HG03565 (cell line): ENCODE data around the gene PRSS56.

Experiments
- ATAC-seq: cut with Tn5 transposase; IDR thresholded peaks from one replicate; pipeline ENCODE4 v1.9.1; 2021; ENCODE audit warnings: mild to moderate bottlenecking, moderate library complexity; ENCODE audit not compliant: unreplicated experiment

Gene PRSS56

DNA sequence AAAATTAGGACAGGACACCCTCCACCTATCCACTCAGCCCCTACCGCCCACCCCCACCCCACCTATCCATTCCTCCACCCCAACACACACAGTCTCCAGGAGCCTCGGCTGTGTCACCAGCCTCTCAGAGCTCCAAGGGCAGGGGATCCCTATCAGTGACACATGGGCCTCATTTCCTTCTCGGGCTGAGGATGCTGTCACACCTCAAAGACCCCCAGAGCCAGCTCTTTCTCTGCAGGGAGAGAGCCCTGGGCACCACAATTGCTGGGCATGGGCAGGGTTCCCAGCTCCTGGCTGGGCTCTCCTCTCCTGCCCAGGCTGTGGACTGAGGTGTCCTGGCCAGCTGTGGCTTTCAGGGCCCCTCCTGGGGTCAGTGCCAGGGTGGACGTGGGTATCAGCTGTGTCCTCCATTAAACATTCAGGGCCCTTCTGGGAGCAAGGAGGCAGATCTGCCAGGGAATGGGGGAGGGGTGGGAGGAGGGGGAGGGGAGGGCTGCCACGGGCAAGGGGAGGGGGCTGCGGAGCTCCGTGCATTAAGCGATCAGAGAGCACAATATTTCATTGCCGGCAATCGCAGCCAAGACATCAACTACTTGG lies 18.3 kb upstream of the PRSS56 start:
- no peak for ATAC-seq

DNA sequence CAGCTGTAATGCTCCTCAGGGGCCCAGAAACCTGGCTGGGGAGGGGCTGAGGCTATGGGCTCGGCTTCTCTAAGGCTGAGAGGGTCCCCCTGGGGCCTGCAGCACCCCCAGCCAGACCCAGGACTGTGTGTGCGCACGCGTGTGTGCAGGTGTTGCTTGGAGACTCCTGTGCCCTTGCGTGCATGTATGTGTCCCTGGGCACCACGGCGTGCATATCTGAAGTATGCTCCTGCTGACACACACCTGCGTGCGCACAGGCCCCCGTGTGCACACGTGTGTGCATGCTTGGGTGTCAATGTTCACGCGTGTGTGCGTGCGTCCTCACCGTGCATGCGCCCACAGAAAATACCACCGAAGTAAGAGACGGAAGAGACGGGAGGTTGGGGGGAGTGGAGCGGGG lies 17.7 kb upstream of the PRSS56 start:
- ATAC-seq: no peak

DNA sequence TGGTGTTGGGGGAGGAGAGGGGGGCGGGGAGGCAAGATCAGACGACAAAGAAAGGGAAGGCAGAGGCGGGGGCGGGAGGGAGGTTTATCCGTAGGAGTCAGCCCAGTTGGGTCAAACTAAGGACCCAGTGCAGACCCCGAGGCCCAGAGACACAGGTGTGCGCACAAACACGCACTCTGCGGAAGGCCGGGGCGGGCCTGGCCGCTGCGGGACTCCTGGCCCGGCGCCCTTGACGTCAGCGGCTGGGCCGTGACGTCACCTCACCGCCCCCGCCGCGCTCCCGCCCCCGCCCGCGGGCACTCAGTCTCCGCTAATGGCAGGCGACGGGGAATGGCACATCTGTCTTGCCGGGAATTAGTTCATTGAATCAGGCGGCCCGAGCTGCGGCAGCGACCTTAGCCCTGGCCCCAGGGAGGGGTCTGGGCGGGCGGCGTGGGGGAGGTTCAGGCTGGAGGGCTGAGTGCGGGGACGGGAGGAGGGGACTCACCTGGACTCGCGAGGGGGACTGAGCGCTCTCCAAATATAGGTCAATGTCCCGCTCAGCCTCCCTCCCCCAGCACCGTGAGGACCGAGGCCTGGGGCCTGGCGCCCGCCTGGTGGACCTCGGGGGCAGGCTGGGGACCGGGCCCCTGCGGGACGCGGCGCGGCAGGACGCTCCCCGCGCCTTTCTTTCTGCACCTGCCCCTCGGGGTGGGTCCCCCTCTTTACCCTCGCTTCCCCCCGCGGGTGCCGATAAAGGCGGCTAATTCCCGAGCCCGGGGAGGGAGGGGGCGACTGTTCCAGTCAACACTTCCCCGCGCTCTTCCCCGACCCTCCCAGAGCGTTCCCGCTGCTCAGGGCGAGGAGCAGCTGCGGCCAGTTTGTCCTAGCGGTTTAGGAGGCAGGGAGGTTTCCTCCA lies 17.0 kb upstream of the PRSS56 start:
- ATAC-seq: no peak

DNA sequence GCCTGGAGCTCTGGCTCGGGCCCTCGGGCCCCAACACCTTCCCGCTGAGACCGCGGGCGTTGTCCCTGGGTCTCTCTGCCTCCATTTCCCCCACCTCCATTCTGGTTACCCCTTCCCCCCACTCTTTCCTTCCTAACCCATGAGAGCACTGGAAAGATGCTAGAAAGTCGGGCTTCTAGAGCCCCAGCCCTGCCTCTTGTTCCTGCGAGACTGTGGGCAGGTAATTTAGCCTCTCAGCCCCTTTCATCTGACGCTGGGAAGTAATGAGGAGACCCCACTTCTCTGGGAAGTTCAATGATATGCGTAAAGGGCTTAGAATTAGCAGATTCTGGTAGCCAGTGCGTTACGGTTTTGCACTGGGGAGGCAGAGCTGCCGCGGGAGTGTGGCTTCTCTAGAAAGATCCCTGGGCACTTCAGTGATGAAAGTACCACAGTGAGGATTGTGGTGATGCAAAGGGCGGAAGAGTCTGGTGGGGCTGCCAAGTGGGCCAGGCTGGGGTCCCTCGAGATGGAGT lies 16.3 kb upstream of the PRSS56 start:
- ATAC-seq: no peak

DNA sequence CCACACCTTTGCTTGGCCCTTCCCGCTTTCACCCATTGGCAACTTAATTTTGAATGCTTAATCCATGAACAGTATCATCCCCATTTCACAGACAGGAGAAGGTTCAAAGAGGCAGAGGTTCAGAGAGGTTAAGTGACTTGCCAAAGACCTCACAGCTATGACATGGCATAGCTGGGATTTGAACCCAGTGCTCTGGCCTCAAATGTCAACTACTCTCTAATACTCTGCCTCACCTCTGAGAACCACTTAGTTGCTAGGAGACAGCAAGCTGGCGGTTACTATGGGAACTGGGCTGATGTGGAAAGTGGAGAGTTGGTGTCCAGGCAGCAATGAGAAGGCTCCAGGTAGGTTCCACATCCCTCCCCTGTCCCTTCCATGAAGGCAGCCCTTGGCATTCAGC lies 15.8 kb upstream of the PRSS56 start:
- ATAC-seq: no peak

DNA sequence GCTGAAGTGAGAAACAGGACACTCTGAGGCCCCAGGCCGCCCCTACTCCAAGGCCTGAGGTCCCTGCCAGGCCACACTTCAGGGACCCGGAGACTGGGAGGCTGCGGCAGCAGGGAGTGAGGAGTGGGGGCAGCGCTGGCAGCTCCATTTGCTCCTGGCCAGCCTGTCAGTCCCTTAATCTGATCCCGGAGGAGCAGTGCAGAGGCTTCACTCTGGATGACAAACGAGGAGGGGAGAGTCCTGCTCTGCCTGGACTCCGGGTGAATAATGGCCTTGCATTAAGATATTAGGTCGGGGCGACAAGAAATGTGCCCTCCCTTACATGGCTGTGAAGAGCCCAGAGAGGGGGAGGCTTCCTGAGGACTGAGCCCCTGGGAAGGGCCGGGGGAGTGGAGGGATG lies 14.3 kb upstream of the PRSS56 start:
- no peak for ATAC-seq

DNA sequence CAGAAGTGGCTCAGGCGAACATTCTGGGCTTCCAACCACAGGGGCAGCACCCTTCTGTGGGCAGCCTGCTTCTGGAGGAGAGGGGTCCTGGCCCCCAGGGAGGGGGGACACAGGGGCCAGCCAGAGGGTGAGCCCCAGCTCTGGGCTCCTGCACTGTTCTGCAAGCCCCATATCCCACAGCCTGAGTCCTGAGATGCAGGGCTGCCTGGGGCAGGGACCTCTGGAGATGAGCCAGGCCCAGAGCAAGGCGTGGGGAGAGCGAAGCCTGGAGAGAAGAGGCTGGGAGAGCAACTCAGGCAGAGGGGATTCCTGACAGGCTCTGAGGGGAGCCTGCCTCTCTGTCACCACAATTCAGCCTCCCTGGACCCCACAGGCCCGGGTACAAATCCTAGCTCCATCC lies 13.5 kb upstream of the PRSS56 start:
- ATAC-seq: no peak

DNA sequence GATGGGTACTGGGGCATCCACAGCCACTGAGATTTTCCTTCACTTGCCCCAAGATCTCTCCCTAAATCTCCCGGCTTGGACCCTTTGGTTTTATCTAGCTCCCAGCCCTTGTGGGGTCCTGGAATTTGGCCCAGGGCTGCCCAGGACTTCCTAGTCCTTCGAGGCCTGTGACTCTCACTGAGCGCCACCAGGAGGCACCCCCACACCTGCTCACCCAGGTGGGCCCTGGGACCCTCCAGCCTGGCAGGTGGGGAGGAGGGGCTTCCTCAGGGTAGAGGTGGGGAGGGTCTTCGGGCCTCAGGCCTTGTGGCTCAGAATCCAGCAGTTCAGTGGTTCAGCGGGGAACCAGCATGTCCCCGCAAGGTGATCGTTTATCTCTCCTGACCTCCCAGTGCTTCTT lies 11.9 kb upstream of the PRSS56 start:
- no peak for ATAC-seq

DNA sequence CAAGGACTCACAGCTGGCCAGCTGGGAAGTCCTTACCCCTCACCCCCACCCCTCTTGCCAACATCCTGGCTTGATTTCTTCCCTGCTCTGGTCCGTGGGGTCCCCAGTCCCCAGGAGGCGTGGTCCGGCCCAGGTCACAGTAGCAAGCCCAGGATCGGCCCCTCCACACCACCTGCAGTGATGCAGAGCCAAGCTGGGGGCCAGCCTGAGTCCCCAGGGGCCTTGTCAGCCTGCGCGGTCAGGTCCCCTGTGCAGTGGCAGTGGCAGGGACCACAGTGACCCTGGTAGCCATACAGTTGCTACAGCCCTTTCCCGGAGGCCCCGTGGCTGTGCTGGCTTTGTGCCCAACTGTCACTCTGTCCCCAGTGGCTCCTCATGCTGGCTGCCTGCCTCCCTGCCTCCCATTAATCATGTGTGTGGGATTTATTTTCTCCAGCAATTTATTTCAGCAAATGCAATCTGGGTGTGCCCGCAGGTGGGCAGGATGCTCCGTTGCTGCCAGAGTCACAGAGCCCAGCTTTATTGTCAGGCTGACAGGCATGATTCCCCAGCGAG lies 8.8 kb upstream of the PRSS56 start:
- no peak for ATAC-seq

DNA sequence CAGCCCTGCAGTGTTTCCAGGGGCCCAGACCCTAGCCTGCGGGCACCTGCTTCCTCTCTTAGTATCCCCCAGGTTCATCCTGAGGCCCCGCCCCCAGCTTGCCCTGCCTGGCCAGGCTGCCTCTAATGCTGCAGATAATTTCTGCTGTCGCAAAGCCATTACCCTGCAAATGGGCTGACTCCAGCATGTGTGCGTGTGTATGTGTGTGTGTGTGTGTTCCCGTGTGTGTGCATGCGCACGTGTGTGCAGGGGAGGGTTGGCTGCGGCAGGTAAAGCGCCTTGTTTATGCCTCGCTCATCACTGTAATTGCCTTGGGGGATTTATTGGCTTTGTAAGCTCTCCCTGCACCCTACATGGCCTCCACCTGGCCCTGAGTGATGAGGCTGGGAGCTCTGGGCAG lies 7.6 kb upstream of the PRSS56 start:
- ATAC-seq: no peak

DNA sequence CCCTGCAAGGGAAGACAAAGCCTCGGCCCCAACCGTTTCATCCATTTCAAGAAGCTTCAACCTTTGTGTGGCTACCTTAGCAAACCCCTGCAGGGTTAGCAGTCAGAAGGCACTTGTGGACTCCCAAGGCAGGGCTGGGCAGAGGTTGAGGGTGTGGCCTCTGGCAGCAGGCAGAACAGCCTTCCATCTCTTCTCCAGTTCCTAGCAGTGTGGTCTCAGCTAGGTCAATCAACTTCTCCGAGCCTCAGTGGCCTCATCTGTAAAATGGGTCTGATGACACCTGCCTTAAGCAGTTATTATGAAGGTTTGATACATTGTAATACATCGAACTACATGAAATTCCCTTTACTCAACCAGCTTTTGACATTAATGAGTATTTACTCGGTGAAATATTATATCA lies 6.8 kb upstream of the PRSS56 start:
- no peak for ATAC-seq

DNA sequence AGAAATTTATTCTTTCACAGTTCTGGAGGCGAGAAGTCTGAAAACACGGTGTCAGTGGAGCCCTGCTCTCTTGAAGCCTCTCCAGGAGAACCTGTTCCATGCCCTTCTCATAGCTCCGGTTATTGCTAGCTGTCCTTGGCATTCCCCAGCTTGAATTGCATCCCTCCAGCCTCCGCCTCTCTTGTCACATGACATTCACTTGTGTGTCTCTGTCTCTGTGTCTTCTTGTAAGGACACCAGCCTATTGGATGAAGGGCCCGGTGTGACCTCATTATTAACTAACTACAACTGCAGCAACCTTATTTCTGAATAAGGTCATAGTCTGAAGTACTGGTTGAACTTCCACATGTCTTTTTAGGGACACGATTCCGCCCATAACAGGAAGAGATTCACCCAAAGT lies 4.5 kb upstream of the PRSS56 start:
- no peak for ATAC-seq

DNA sequence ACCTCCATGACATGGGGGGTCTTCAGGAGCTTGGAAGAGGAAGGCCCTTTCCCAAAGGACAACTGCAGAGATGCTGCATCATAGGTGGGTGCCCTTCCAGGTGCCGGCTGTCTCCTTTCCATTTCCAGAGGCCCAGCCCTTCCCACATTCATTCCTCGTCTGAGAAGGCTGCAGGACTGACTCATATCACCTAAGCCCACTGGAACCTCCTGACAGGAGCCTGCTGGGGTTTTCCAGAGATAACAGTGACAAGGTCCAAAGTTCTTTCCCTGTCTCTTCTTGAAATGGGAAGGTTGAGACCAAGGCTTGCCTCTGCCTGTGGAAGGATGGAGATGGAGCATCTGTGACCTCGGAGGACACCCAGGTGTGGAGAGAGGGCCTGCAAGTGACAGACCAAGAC lies 3.6 kb upstream of the PRSS56 start:
- ATAC-seq: no peak

DNA sequence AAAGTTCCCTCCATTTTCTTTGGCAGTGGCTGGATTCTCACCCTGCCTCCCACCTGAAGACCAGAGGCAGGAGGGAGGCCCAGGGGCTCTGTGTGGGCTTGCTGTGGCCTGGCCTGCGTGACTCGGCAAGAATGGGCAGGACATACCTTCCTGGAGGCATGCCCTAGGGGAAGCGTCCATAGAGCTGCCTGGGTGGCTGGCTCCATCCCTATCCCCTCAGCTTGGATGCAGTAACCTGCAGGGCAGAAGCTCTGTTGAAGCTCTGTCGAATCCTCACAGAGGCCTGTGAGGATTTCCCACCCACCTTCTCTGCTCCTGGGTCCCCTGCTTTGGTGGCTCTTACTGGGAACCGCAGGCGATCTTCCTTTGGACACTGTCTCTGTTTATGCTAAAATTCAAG lies 1.3 kb upstream of the PRSS56 start:
- ATAC-seq: no peak

DNA sequence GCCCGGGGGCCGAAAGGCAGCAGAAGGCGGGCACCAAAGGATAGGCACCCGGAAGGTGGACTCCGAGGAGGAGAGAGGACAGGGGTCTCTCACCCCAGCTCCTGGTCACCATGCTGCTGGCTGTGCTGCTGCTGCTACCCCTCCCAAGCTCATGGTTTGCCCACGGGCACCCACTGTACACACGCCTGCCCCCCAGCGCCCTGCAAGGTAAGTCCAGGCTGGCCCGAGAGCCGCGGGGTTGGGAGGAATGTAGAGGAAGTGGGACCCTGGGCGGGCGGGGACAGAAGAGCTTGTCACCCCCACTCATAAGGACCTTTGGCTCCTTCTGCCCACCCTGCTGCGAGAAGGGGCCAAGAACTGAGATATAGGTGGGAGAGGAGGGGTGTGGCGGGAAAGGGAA lies 301 bp downstream of the PRSS56 start:
- ATAC-seq: no peak

DNA sequence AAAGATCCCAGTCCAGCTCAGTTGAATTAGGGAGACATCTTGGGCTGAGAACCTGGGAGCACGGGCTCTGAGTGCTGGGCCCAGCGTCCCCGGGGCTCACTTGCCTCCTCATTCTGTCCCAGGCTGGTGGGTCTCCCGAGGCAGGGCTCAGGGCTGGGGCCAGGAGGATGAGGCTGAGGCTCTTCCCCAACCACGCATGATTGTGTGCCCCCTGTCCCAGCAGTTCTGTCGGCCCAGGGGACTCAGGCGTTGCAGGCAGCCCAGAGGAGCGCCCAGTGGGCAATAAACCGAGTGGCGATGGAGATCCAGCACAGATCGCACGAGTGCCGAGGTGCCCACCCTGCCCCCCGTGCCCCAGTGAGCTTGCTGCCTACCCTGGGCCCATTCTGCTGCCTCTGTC lies 910 bp downstream of the PRSS56 start:
- ATAC-seq: no peak

DNA sequence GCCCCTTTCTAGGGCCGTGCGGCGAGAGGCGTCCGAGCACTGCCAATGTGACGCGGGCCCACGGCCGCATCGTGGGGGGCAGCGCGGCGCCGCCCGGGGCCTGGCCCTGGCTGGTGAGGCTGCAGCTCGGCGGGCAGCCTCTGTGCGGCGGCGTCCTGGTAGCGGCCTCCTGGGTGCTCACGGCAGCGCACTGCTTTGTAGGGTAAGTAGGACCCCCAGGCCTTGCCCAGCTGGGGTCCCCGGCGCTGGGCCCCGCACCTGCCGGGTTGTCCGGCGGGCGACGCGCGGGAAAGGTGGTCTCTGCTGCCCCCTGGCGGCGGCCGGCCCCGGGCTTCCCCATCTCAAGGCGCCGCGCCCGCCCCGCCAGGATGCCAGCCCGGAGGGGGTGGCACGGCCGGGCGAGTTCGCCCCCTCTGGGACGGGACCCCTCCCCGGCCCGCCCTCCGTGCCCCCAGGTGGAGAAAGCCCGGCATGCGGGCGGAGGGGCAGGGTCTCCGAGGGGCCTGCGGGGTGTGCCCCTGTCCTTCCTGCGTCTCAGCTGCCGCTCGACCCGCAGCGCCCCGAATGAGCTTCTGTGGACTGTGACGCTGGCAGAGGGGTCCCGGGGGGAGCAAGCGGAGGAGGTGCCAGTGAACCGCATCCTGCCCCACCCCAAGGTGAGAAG lies 1.9 kb downstream of the PRSS56 start:
- ATAC-seq: no peak

DNA sequence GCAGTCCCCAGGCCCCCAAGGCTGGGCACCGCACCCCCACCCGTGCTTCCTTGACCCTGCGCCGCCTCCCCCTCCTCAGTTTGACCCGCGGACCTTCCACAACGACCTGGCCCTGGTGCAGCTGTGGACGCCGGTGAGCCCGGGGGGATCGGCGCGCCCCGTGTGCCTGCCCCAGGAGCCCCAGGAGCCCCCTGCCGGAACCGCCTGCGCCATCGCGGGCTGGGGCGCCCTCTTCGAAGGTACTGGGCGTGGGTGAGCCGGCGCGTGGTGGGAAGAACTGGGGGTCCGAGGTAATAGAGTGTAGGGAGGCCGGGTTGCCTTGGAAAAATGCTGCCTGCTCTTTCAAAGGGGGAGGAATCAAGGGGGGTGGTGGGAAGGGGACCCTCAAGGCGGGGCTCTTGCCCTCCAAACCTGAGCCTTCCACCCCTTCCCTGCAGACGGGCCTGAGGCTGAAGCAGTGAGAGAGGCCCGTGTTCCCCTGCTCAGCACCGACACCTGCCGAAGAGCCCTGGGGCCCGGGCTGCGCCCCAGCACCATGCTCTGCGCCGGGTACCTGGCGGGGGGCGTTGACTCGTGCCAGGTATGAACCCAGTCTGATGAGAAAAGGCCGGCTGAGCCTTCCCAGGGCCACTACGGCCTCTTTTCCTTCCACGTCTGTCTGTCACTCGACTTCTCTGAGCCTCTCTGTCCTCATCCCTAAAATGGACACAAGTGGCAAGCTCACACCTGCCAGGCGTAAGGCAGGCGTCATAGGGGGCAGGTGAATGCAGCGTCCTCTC lies 2.6 kb downstream of the PRSS56 start:
- ATAC-seq: no peak

DNA sequence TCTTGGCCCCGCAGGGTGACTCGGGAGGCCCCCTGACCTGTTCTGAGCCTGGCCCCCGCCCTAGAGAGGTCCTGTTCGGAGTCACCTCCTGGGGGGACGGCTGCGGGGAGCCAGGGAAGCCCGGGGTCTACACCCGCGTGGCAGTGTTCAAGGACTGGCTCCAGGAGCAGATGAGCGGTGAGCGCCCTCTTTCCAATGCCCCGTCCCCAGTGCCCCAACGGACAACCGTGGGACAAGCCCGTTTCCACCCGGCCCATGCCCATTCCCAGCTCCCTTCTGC lies 3.2 kb downstream of the PRSS56 start:
- no peak for ATAC-seq

DNA sequence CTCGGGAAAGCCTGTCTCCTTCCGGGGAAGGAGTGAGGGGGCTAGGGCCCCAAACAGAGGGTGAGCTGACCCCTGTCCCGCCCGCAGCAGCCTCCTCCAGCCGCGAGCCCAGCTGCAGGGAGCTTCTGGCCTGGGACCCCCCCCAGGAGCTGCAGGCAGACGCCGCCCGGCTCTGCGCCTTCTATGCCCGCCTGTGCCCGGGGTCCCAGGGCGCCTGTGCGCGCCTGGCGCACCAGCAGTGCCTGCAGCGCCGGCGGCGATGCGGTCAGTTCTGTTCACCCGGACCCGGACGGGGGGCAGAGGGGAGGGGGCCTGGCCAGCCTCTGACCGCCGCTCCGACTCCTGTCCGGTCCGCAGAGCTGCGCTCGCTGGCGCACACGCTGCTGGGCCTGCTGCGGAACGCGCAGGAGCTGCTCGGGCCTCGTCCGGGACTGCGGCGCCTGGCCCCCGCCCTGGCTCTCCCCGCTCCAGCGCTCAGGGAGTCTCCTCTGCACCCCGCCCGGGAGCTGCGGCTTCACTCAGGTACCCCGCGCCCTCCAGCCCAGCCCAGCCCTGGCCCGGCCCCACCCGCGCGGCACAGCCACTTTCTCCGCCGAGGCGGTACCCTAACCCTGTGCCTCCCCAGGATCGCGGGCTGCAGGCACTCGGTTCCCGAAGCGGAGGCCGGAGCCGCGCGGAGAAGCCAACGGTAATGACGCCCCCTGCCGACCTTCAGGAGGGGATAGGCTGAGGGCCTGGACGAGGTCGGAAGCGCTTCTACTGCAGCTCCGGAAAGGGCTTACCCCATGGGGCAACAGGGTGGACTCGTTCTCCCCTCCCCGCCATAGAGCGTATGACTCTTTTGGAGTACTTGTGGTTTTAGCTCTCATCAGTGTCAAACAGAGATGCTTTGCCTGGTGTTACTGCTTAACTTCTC lies 3.8 kb downstream of the PRSS56 start:
- ATAC-seq: no peak
